Gastroesophageal sphincter (tissue), 4 donors: Measurements from ENCODE around the gene FGF14. TPM values are rescaled to one million over a fixed set of nuclear protein-coding genes. Genes with fewer than 3 reads are reported as not detected.

ENCODE experiments used
- ATAC-seq: fragments of 150-250 bp; one replicate; pipeline ENCODE4 v1.9.1; 2016; ENCODE audit warnings: mild to moderate bottlenecking, moderate library complexity
- H3K27ac ChIP-seq, 4 donors: fragments of 200-600 bp; sonication (generic) in 3 of 4; 1 replicate in 3 of 4; 2 replicates in 1 of 4; pipeline ENCODE4 v1.5.1; 2016 to 2019
- H3K27me3 ChIP-seq: fragments of 200-600 bp; sonication (generic); one replicate; pipeline ENCODE4 v1.5.1; 2019
- H3K36me3 ChIP-seq, 2 donors: fragments of 200-600 bp; sonication (generic); one replicate each; pipeline ENCODE4 v1.5.1; 2019; ENCODE audit warnings: control low read depth in 1 of 2
- H3K4me1 ChIP-seq, 3 donors: fragments of 200-600 bp; sonication (generic); 1 replicate in 2 of 3; 2 replicates in 1 of 3; pipeline ENCODE4 v1.5.1; 2016 to 2019; ENCODE audit warnings: control low read depth in 2 of 3
- H3K4me3 ChIP-seq, 2 donors: fragments of 200-600 bp; sonication (generic); one replicate each; pipeline ENCODE4 v1.5.1; 2019; ENCODE audit warnings: mild to moderate bottlenecking in 1 of 2, moderate library complexity in 1 of 2
- H3K9me3 ChIP-seq, 3 donors: fragments of 200-600 bp; sonication (generic); one replicate each; pipeline ENCODE4 v1.5.1; 2017 to 2019; ENCODE audit warnings: control low read depth in 2 of 3
- EP300 ChIP-seq: sonication (generic); formaldehyde crosslinking; IDR thresholded peaks from one replicate; pipeline ENCODE4 v1.6.1; 2017; ENCODE audit warnings: antibody characterized with exemption, mild to moderate bottlenecking
- POLR2A ChIP-seq, 2 donors: fragments of 450-650 bp; IDR thresholded peaks; one replicate each; pipeline ENCODE4 v1.6.1; 2017; ENCODE audit warnings: antibody characterized with exemption in 2 of 2, mild to moderate bottlenecking in 2 of 2, moderate library complexity in 1 of 2
- POLR2AphosphoS5 ChIP-seq: sonication (generic); formaldehyde crosslinking; IDR thresholded peaks from one replicate; pipeline ENCODE4 v1.6.1; 2017; ENCODE audit warnings: antibody characterized with exemption
- WGBS, 2 donors: methylation state at CpG; one replicate each; pipeline ENCODE4 v1.1.5; 2018; ENCODE audit warnings: low coverage in 1 of 2; 5-methylcytosine and 5-hydroxymethylcytosine counted together
- total RNA-seq, 4 donors: library from RNA; depleted of rRNA; stranded (reverse); fragments of >200 nt; gene quantifications; one replicate each; pipeline ENCODE4 v1.1.0, GENCODE V29; 2016
- TF ChIP-seq, protein P1 (sequence below), 4 experiments: fragments of 200-600 bp in 2 of 4; fragments of 450-650 bp in 2 of 4; sonication (generic) in 1 of 4; IDR thresholded peaks; one replicate each; pipeline ENCODE4 v1.5.1; 2017 to 2019; ENCODE audit warnings: antibody characterized with exemption in 4 of 4, mild to moderate bottlenecking in 2 of 4, moderate library complexity in 2 of 4

Gene FGF14
- total RNA-seq, 4 donors from 2014 or later, result 0.31 to 2.0 (median 0.95) TPM

DNA sequence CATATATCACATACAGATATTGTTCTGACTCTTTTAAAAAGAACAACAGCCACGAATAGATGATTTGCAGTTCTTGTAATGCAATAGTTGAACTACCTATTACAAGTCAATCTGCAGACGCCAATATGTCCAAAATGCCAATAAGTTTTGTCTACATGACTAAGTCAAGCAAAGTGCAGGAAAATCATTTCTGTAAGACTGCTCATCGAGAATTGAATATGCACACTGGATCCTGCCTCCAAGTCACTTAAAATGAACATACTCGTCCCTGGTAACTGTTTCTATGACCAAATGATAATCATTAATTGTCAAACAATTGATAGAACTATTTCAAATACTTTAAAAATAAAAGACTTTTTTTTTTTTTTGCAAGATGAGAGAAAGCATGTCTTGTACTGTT, 573.7 kb downstream of the FGF14 start:
- 64 to 74% methylated on average over 4 of the region's 4 CpGs for WGBS, 2 donors
- Histone ChIP-seq H3K27me3 (no peaks in the 10 kb centered on the region), H3K4me3 (no peak overlapping the region), H3K9me3 (peaks cover 0 to 9% (median 0%) of the 10 kb centered on the region in 3 donors), H3K36me3 (no peaks in the 10 kb centered on the region), H3K4me1 (no peaks in the 10 kb centered on the region), H3K27ac (no peak overlapping the region)
- TF ChIP-seq, protein P1, sequence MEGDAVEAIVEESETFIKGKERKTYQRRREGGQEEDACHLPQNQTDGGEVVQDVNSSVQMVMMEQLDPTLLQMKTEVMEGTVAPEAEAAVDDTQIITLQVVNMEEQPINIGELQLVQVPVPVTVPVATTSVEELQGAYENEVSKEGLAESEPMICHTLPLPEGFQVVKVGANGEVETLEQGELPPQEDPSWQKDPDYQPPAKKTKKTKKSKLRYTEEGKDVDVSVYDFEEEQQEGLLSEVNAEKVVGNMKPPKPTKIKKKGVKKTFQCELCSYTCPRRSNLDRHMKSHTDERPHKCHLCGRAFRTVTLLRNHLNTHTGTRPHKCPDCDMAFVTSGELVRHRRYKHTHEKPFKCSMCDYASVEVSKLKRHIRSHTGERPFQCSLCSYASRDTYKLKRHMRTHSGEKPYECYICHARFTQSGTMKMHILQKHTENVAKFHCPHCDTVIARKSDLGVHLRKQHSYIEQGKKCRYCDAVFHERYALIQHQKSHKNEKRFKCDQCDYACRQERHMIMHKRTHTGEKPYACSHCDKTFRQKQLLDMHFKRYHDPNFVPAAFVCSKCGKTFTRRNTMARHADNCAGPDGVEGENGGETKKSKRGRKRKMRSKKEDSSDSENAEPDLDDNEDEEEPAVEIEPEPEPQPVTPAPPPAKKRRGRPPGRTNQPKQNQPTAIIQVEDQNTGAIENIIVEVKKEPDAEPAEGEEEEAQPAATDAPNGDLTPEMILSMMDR (IDR thresholded peaks at IDR 0.05), result no peak
- TF ChIP-seq EP300, result no peak
- no peak for TF ChIP-seq POLR2A (IDR thresholded peaks at IDR 0.05)
- no peak for TF ChIP-seq POLR2AphosphoS5
- ATAC-seq, result no peak

DNA sequence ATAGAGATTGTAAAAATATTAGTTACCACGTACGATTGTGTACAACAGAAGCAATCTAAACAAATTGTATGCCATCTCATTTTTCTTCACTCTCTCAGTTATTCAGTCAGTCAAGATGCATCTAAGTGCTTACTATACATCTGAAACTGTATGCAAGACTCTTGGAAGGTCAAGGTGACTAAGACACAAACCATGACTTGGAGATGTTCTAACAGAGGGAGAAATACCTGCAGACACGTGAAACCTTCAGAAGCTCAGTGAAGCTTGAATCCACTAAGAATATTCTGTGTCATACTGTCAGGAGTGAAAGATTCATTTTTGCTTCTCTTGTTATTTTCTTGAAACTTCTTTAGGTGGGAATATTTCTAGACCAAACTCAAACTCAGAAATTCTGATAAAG, 584.0 kb downstream of the FGF14 start:
- no peaks in the 10 kb centered on the region for H3K36me3 ChIP-seq

DNA sequence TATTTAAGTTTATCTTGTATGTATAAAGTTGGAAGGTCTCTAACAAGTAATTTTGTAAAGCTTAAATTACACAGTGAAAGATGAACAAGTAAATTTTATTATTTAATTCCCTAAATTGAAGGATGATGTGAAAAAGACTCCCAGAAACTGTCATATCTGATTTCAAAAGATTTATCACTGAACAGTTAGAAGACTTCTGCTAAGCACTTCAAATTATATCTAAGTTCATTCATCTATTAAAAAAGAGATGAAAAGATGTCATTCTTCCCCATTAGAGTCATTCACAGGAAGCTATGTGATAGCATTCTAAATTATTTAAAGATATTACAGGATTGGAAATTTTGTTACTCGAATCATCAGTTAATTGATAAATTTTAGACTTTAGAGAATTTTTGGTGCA, 590.0 kb downstream of the FGF14 start:
- Histone ChIP-seq H3K9me3 (no peaks in the 10 kb centered on the region), H3K36me3 (no peaks in the 10 kb centered on the region), H3K27ac (no peak overlapping the region), H3K4me1 (no peaks in the 10 kb centered on the region), H3K4me3 (no peak overlapping the region), H3K27me3 (no peaks in the 10 kb centered on the region)
- TF ChIP-seq POLR2A (IDR thresholded peaks at IDR 0.05), result no peak
- TF ChIP-seq, protein P1 (IDR thresholded peaks at IDR 0.05), result no peak
- TF ChIP-seq EP300, result no peak
- TF ChIP-seq POLR2AphosphoS5, result no peak
- no peak for ATAC-seq
- WGBS, 2 donors, result 58 to 96% methylated on average over 1 of the region's 1 CpG

More for the DNA sequence above, 584.0 kb downstream of the FGF14 start:
- Histone ChIP-seq H3K9me3 (no peaks in the 10 kb centered on the region), H3K4me3 (no peak overlapping the region), H3K27ac (no peak overlapping the region), H3K4me1 (no peaks in the 10 kb centered on the region), H3K27me3 (no peaks in the 10 kb centered on the region)
- WGBS, 2 donors, result 76 to 77% methylated on average over 3 of the region's 3 CpGs
- TF ChIP-seq POLR2AphosphoS5 (no peak), EP300 (no peak)
- TF ChIP-seq, protein P1 (IDR thresholded peaks at IDR 0.05), result no peak
- ATAC-seq, result no peak

DNA sequence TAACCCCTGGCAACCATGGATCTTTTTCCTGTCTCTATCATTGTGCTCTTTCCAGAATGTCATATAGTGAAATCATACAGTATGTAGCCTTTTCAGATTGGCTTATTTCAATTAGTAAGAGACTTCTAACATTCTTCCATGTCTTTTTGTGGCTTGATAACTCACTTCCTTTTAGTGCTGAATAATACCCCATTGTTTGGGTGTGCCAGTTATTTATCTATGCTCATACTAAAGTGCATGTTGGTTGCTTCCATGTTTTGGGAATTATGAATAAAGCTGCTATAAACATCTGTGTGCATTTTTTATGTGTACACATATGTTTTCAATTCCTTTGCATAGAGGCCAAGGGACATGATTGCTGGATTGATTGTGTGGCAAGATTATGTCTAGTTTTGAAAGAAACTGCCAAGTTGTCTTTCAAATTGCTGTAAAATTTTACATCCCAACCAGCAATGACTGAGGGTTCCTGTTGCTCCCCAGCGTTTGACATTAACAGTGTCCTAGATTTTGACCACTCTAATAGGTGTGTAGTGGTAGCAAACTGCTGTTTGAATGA, 590.5 kb downstream of the FGF14 start:
- Histone ChIP-seq H3K9me3 (no peaks in the 10 kb centered on the region), H3K27me3 (no peaks in the 10 kb centered on the region), H3K4me3 (no peak overlapping the region), H3K27ac (no peak overlapping the region), H3K4me1 (no peaks in the 10 kb centered on the region), H3K36me3 (no peaks in the 10 kb centered on the region)
- no peak for TF ChIP-seq POLR2AphosphoS5
- no peak for TF ChIP-seq POLR2A (IDR thresholded peaks at IDR 0.05)
- TF ChIP-seq EP300, result no peak
- TF ChIP-seq, protein P1 (IDR thresholded peaks at IDR 0.05), result no peak
- 55% methylated on average over 1 of the region's 1 CpG; no CpG with 5 or more reads in 1 of the 2 donors for WGBS, 2 donors
- no peak for ATAC-seq

DNA sequence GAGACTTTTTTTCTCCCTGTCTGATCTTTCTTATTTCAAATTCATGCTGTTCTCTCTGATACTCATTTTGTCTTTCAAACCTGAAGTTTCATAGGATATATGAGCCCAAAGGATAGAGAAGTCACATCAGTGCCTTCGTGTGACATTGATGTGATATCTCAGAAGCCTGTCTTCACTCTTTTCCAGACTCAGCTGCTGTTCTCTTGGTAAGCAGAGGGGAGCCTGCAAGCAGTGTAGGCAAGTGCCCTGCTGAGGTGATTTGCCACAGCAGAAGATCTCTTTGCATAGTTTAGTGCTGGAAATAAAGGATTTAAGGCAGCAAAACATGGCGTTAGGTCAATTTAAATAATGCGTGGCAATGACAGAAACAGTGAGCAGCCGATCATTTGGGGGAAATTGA, 602.7 kb downstream of the FGF14 start:
- 25 to 27% methylated on average over 2 of the region's 4 CpGs for WGBS, 2 donors
- H3K36me3 ChIP-seq, result no peaks in the 10 kb centered on the region
- H3K27ac ChIP-seq, result no peak overlapping the region
- TF ChIP-seq, protein P1 (IDR thresholded peaks at IDR 0.05), result no peak
- no peak for TF ChIP-seq POLR2AphosphoS5
- H3K4me3 ChIP-seq, result no peak overlapping the region
- H3K4me1 ChIP-seq, result no peaks in the 10 kb centered on the region
- H3K9me3 ChIP-seq, result no peaks in the 10 kb centered on the region
- ATAC-seq, result no peak
- H3K27me3 ChIP-seq, result no peaks in the 10 kb centered on the region
